IMR-90 (cell line): ENCODE data around the gene PCCA. TPM values are rescaled to one million over a fixed set of nuclear protein-coding genes. Genes with fewer than 3 reads are reported as not detected.

ENCODE experiments used
- ATAC-seq: fragments of 200-7000 bp; cut with Tn5 transposase; 2 replicates; pipeline ENCODE4 v1.9.1; 2020; ENCODE audit warnings: low read depth, mild to moderate bottlenecking, moderate library complexity
- BruUV-seq: library from RNA; stranded (reverse); fragments of 400-500 nt; replicated peaks from 2 replicates; lab custom pipeline; 2021; lab: Mats Ljungman, UMichigan
- CTCF ChIA-PET: fragments of 300-600 bp; formaldehyde crosslinking; extraction: SDS; loops from one replicate; lab custom pipeline; 2021; ENCODE audit warnings: antibody characterized with exemption; lab: Yijun Ruan, JAX
- POLR2A ChIA-PET: fragments of 300-600 bp; sonication (Branson Sonifier 250); formaldehyde crosslinking; loops from one replicate; lab custom pipeline; 2022; ENCODE audit warnings: antibody characterized with exemption; ENCODE audit not compliant: unreplicated experiment; lab: Charles Lee
- DNase-seq: peaks from one replicate; pipeline ENCODE4 v3.0.0; 2013
- H2AFZ ChIP-seq: replicated peaks from 2 replicates; pipeline ENCODE3; 2013; ENCODE audit warnings: low read length, mild to moderate bottlenecking; ENCODE audit not compliant: poor library complexity
- H2AK5ac ChIP-seq: 2 replicates; pipeline ENCODE4 v1.6.1; 2013; ENCODE audit warnings: low read depth, low read length, inconsistent platforms
- H2AK9ac ChIP-seq: replicated peaks from 2 replicates; pipeline ENCODE3; 2013; ENCODE audit warnings: mild to moderate bottlenecking, low read depth, low read length, moderate library complexity; ENCODE audit not compliant: poor library complexity
- H2BK120ac ChIP-seq: 2 replicates; pipeline ENCODE4 v1.6.1; 2013; ENCODE audit warnings: low read depth, low read length, inconsistent platforms
- H2BK15ac ChIP-seq: 3 replicates; pipeline ENCODE4 v1.6.1; 2013; ENCODE audit warnings: low read depth, low read length, inconsistent platforms
- H2BK20ac ChIP-seq: 2 replicates; pipeline ENCODE4 v1.6.1; 2013; ENCODE audit warnings: low read depth, mild to moderate bottlenecking, inconsistent platforms, low read length, moderate library complexity
- H2BK5ac ChIP-seq: 2 replicates; pipeline ENCODE4 v1.6.1; 2013; ENCODE audit warnings: mild to moderate bottlenecking, low read depth, low read length, inconsistent platforms; ENCODE audit not compliant: poor library complexity, severe bottlenecking
- H3K14ac ChIP-seq: replicated peaks from 2 replicates; pipeline ENCODE4 v1.6.1; 2013; ENCODE audit warnings: low read depth, low read length, inconsistent platforms
- H3K18ac ChIP-seq: 2 replicates; pipeline ENCODE4 v1.6.1; 2013; ENCODE audit warnings: low read depth, low read length, control low read depth
- H3K23ac ChIP-seq: 2 replicates; pipeline ENCODE4 v1.6.1; 2013; ENCODE audit warnings: low read depth, low read length, inconsistent platforms
- H3K27ac ChIP-seq: 2 replicates; pipeline ENCODE4 v1.5.1; 2013; ENCODE audit warnings: mild to moderate bottlenecking, control low read depth, low read length; ENCODE audit not compliant: insufficient read depth
- H3K27me3 ChIP-seq: 2 replicates; pipeline ENCODE4 v1.6.1; 2013; ENCODE audit warnings: low read length; ENCODE audit not compliant: control insufficient read depth, insufficient read depth
- H3K36me3 ChIP-seq: 2 replicates; pipeline ENCODE4 v1.6.1; 2013; ENCODE audit warnings: low read length, mixed read lengths; ENCODE audit not compliant: control insufficient read depth, insufficient read depth
- H3K4ac ChIP-seq: 2 replicates; pipeline ENCODE4 v1.6.1; 2013; ENCODE audit warnings: low read depth, low read length, inconsistent platforms
- H3K4me1 ChIP-seq: 2 replicates; pipeline ENCODE4 v1.6.1; 2013; ENCODE audit warnings: low read length, mixed read lengths; ENCODE audit not compliant: control insufficient read depth, insufficient read depth
- H3K4me2 ChIP-seq: 2 replicates; pipeline ENCODE4 v1.6.1; 2013; ENCODE audit warnings: low read depth, mild to moderate bottlenecking, control low read depth, low read length, moderate library complexity
- H3K4me3 ChIP-seq: 2 replicates; pipeline ENCODE4 v1.5.1; 2013; ENCODE audit warnings: low read depth, mild to moderate bottlenecking, control low read depth, low read length, moderate library complexity; ENCODE audit not compliant: insufficient read depth
- H3K56ac ChIP-seq: 2 replicates; pipeline ENCODE4 v1.6.1; 2013; ENCODE audit warnings: low read length, inconsistent platforms; ENCODE audit not compliant: insufficient read depth; ENCODE audit errors: extremely low read depth
- H3K79me1 ChIP-seq, 2 experiments: 2 replicates each; pipeline ENCODE4 v1.6.1; 2013; ENCODE audit warnings: low read length in 2 of 2, inconsistent platforms in 1 of 2, low read depth in 1 of 2
- H3K9ac ChIP-seq: 2 replicates; pipeline ENCODE4 v1.6.1; 2013; ENCODE audit warnings: low read depth, low read length, control low read depth
- H3K9me1 ChIP-seq: 2 replicates; pipeline ENCODE4 v1.6.1; 2013; ENCODE audit warnings: low read length, inconsistent platforms; ENCODE audit not compliant: insufficient read depth
- H3K9me3 ChIP-seq: 2 replicates; pipeline ENCODE4 v1.6.1; 2013; ENCODE audit warnings: low read length; ENCODE audit not compliant: control insufficient read depth, insufficient read depth
- H4K20me1 ChIP-seq: 2 replicates; pipeline ENCODE4 v1.6.1; 2013; ENCODE audit warnings: low read length, inconsistent platforms; ENCODE audit not compliant: insufficient read depth
- H4K5ac ChIP-seq: 2 replicates; pipeline ENCODE4 v1.6.1; 2013; ENCODE audit warnings: mild to moderate bottlenecking, low read depth, low read length, control low read depth
- H4K8ac ChIP-seq, 2 experiments: 2 replicates each; pipeline ENCODE4 v1.6.1; 2013; ENCODE audit warnings: low read depth in 2 of 2, low read length in 2 of 2, control low read depth in 1 of 2, inconsistent platforms in 1 of 2
- H4K91ac ChIP-seq: 2 replicates; pipeline ENCODE4 v1.6.1; 2013; ENCODE audit warnings: low read depth, low read length, inconsistent platforms; ENCODE audit not compliant: insufficient read depth
- BHLHE40 ChIP-seq: fragments of 150-350 bp; IDR thresholded peaks from 2 replicates; pipeline ENCODE4 v1.6.1; 2016; ENCODE audit warnings: mild to moderate bottlenecking, low read depth, low read length
- CEBPB ChIP-seq: IDR thresholded peaks from 2 replicates; pipeline ENCODE4 v1.6.1; 2012; ENCODE audit warnings: low read depth, low read length, improper control_type of control experiment
- CHD1 ChIP-seq: IDR thresholded peaks from 2 replicates; pipeline ENCODE4 v1.6.1; 2012; ENCODE audit warnings: low read depth, low read length, improper control_type of control experiment
- FOS ChIP-seq: fragments of 150-350 bp; IDR thresholded peaks from 2 replicates; pipeline ENCODE4 v1.6.1; 2016; ENCODE audit warnings: low read depth, low read length
- MAZ ChIP-seq: IDR thresholded peaks from 2 replicates; pipeline ENCODE4 v1.6.1; 2012; ENCODE audit warnings: low read depth, mild to moderate bottlenecking, low read length, improper control_type of control experiment, moderate library complexity, borderline replicate concordance
- MXI1 ChIP-seq: IDR thresholded peaks from 2 replicates; pipeline ENCODE4 v1.6.1; 2012; ENCODE audit warnings: low read depth, mild to moderate bottlenecking, low read length, moderate library complexity, borderline replicate concordance
- NFE2L2 ChIP-seq: fragments of 150-350 bp; IDR thresholded peaks from 2 replicates; pipeline ENCODE4 v1.6.1; 2016; ENCODE audit warnings: low read depth, mild to moderate bottlenecking, low read length
- POLR2A ChIP-seq: IDR thresholded peaks from 2 replicates; pipeline ENCODE4 v1.6.1; 2012; ENCODE audit warnings: mild to moderate bottlenecking, low read depth, low read length
- RCOR1 ChIP-seq: IDR thresholded peaks from 2 replicates; pipeline ENCODE4 v1.6.1; 2012; ENCODE audit warnings: mild to moderate bottlenecking, low read length, improper control_type of control experiment; ENCODE audit not compliant: insufficient replicate concordance
- RFX5 ChIP-seq: IDR thresholded peaks from 2 replicates; pipeline ENCODE4 v1.8.0; 2012; ENCODE audit warnings: low read depth, mild to moderate bottlenecking, low read length, moderate library complexity
- SMC3 ChIP-seq: fragments of 150-350 bp; IDR thresholded peaks from 2 replicates; pipeline ENCODE4 v1.6.1; 2016; ENCODE audit warnings: low read depth, mild to moderate bottlenecking, antibody characterized with exemption, low read length, moderate library complexity
- WGBS, 2 experiments: methylation state at CpG; one replicate each; pipeline versions ENCODE4 v1.1.5 to v1.1.7; 2013; ENCODE audit warnings: missing lambda C conversion rate in 2 of 2; ENCODE audit not compliant: insufficient read length in 1 of 2; ENCODE audit errors: extremely low coverage in 2 of 2; 5-methylcytosine and 5-hydroxymethylcytosine counted together
- dilution Hi-C: fragments of 300-500 bp; cut with HindIII; formaldehyde crosslinking; loops from one replicate; pipeline ENCODE4 v1.14.3; 2018; ENCODE audit warnings: low sequenced_read_pairs; ENCODE audit not compliant: unreplicated experiment
- in situ Hi-C: fragments of 300-500 bp; cut with MboI; formaldehyde crosslinking; loops from 3 replicates; pipeline ENCODE4 v1.14.3; 2019; ENCODE audit warnings: low sequenced_read_pairs, inconsistent platforms, mixed read lengths
- intact Hi-C: fragments of 100-400 bp; cut with micrococcal nuclease; formaldehyde crosslinking; loops from 2 replicates; pipeline ENCODE4 v1.10.0; 2022
- polyA plus RNA-seq, 3 experiments: library from polyadenylated mRNA; depleted of rRNA; stranded (reverse); fragments of >200 nt; gene quantifications; 2 replicates each; pipeline ENCODE4 v1.2.3, GENCODE V29; 2012; ENCODE audit warnings: low replicate concordance in 1 of 3
- total RNA-seq: library from RNA; depleted of rRNA; stranded (reverse); fragments of >200 nt; gene quantifications from 2 replicates; pipeline ENCODE4 v1.2.3, GENCODE V29; 2012
- TF ChIP-seq, protein P1 (sequence below): fragments of 150-350 bp; IDR thresholded peaks from 2 replicates; pipeline ENCODE4 v1.6.1; 2017; ENCODE audit warnings: mild to moderate bottlenecking, antibody characterized with exemption, low read length, low read depth
- TF ChIP-seq, protein P2 (sequence below): conservative IDR thresholded peaks from 2 replicates; pipeline ENCODE4 v1.5.1; 2012; ENCODE audit warnings: mild to moderate bottlenecking, low read depth, low read length, improper control_type of control experiment
- TF ChIP-seq, protein P3 (sequence below): fragments of 150-350 bp; IDR thresholded peaks from 2 replicates; pipeline ENCODE4 v1.6.1; 2016; ENCODE audit warnings: low read depth, mild to moderate bottlenecking, low read length, moderate library complexity, borderline replicate concordance

The PCCA gene
- total and polyA plus RNA-seq, 2 of the 4 experiments (the other 2 are of a cell fraction): 7.6 to 24.0 TPM

DNA sequence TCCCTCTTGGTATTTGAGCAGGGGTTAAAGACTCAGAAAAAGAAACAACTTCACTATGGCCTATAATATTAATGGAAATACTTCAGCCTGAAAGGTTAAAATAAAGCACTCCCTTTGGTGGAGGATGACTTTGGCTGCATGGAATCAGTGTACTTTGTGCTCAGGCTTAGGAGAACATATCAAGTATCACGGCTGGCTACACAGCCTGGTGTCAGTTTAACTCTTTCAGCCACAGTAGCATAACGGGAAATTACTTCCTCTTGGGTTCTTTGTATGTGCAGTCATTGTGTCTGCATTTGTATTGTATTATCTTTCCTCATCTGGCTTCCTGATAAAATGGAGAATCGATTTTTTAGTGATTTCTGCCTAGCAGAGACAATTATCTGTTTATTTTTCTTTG lies 260.7 kb downstream of the PCCA start:
- WGBS, 2 experiments: no CpG with 5 or more reads among the region's 3 CpGs
- Histone ChIP-seq H4K5ac (no peak overlapping the region), H3K23ac (no peak overlapping the region), H3K14ac (no peak overlapping the region), H3K9me3 (peaks cover 3% of the 10 kb centered on the region), H2BK15ac (no peak overlapping the region), H3K27ac (no peak overlapping the region), H3K9ac (no peak overlapping the region), H3K4ac (no peak overlapping the region), H4K20me1 (no peaks in the 10 kb centered on the region), H3K4me1 (no peaks in the 10 kb centered on the region), H3K79me1 (no peaks in the 10 kb centered on the region), H2BK20ac (no peak overlapping the region), H2AFZ (no peak overlapping the region), H3K27me3 (no peaks in the 10 kb centered on the region), H2BK120ac (no peak overlapping the region), H4K8ac (no peak overlapping the region), H2AK9ac (no peak overlapping the region), H3K4me3 (no peak overlapping the region), H3K9me1 (no peaks in the 10 kb centered on the region), H2AK5ac (no peak overlapping the region), H4K91ac (no peak overlapping the region), H3K4me2 (no peak overlapping the region), H3K18ac (no peak overlapping the region), H3K36me3 (no peaks in the 10 kb centered on the region), H3K56ac (no peak overlapping the region), H2BK5ac (no peak overlapping the region)
- ChIA-PET CTCF (no interaction called here), POLR2A (no interaction called here)
- dilution Hi-C loops: no loop called here
- intact Hi-C loops: loop anchor here (10.0 kb wide), 1 partner anchor 165 kb away; no protein-coding TSS in a partner anchor
- TF ChIP-seq, protein P1, sequence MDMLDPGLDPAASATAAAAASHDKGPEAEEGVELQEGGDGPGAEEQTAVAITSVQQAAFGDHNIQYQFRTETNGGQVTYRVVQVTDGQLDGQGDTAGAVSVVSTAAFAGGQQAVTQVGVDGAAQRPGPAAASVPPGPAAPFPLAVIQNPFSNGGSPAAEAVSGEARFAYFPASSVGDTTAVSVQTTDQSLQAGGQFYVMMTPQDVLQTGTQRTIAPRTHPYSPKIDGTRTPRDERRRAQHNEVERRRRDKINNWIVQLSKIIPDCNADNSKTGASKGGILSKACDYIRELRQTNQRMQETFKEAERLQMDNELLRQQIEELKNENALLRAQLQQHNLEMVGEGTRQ: no peak
- TF ChIP-seq FOS (no peak), CEBPB (no peak), SMC3 (no peak), RFX5 (no peak), MAZ (no peak), POLR2A (no peak), NFE2L2 (no peak), MXI1 (no peak), RCOR1 (no peak), CHD1 (no peak), BHLHE40 (no peak)
- TF ChIP-seq, protein P2, sequence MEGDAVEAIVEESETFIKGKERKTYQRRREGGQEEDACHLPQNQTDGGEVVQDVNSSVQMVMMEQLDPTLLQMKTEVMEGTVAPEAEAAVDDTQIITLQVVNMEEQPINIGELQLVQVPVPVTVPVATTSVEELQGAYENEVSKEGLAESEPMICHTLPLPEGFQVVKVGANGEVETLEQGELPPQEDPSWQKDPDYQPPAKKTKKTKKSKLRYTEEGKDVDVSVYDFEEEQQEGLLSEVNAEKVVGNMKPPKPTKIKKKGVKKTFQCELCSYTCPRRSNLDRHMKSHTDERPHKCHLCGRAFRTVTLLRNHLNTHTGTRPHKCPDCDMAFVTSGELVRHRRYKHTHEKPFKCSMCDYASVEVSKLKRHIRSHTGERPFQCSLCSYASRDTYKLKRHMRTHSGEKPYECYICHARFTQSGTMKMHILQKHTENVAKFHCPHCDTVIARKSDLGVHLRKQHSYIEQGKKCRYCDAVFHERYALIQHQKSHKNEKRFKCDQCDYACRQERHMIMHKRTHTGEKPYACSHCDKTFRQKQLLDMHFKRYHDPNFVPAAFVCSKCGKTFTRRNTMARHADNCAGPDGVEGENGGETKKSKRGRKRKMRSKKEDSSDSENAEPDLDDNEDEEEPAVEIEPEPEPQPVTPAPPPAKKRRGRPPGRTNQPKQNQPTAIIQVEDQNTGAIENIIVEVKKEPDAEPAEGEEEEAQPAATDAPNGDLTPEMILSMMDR: no peak
- TF ChIP-seq, protein P3, sequence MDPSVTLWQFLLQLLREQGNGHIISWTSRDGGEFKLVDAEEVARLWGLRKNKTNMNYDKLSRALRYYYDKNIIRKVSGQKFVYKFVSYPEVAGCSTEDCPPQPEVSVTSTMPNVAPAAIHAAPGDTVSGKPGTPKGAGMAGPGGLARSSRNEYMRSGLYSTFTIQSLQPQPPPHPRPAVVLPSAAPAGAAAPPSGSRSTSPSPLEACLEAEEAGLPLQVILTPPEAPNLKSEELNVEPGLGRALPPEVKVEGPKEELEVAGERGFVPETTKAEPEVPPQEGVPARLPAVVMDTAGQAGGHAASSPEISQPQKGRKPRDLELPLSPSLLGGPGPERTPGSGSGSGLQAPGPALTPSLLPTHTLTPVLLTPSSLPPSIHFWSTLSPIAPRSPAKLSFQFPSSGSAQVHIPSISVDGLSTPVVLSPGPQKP: no peak
- in situ Hi-C loops: no loop called here
- no TSS peak for BruUV-seq
- DNase-seq: no peak
- ATAC-seq: no peak
